ENCODE measurements around the gene PAPOLG.
A peak's percentile ranks its signal among the peaks of the same experiment; 100 is the strongest.
"Not testable (repeated sequence)": the region's sequence is repeated elsewhere in the genome, so short reads cannot be mapped to it uniquely, and the experiment has no call there.

Gene PAPOLG

GRCh38 chr2:60825666-60826065 is 69.6 kb downstream of the PAPOLG start:
- DNase-seq, result no peak

- no peak for DNase-seq
These were observed 70.0 kb downstream of the PAPOLG start for GRCh38 chr2:60826111-60826510.

GRCh38 chr2:60826860-60827259 is 70.8 kb downstream of the PAPOLG start:
- DNase-seq, result not testable (repeated sequence)

GRCh38 chr2:60827369-60827768 is 71.3 kb downstream of the PAPOLG start:
- DNase-seq, result no peak

- no peak for DNase-seq
These were observed 74.9 kb downstream of the PAPOLG start for GRCh38 chr2:60830991-60831390.

- no peak for DNase-seq
These were observed 75.9 kb downstream of the PAPOLG start for GRCh38 chr2:60831921-60832320.

GRCh38 chr2:60832621-60833020 is 76.6 kb downstream of the PAPOLG start:
- DNase-seq, result no peak

GRCh38 chr2:60834270-60834717 is 78.2 kb downstream of the PAPOLG start:
- no peak for DNase-seq

- no peak for DNase-seq
These were observed 80.4 kb downstream of the PAPOLG start for GRCh38 chr2:60836491-60836890.

GRCh38 chr2:60837123-60837522 is 81.1 kb downstream of the PAPOLG start:
- no peak for DNase-seq

- DNase-seq, result no peak
These were observed 82.4 kb downstream of the PAPOLG start for GRCh38 chr2:60838481-60838880.

- no peak for DNase-seq
These were observed 83.2 kb downstream of the PAPOLG start for GRCh38 chr2:60839126-60839813.

GRCh38 chr2:60840880-60841279 is 84.8 kb downstream of the PAPOLG start:
- DNase-seq, result no peak

- no peak for DNase-seq
These were observed 86.9 kb downstream of the PAPOLG start for GRCh38 chr2:60843006-60843405.

- peak; percentile 7 for DNase-seq
These were observed 88.0 kb downstream of the PAPOLG start for GRCh38 chr2:60844105-60844504.

- DNase-seq, result no peak
These were observed 91.8 kb downstream of the PAPOLG start for GRCh38 chr2:60847854-60848253.
